Pancreas (tissue), 10 donors: ENCODE data around the gene SEC22C. TPM values are rescaled to one million over a fixed set of nuclear protein-coding genes. Genes with fewer than 3 reads are reported as not detected.

Experiments used
- ATAC-seq, 4 donors: fragments of 200-7000 bp; cut with Tn5 transposase; one replicate each; pipeline versions ENCODE4 v1.8.0 to v1.9.1; 2020; ENCODE audit warnings: mild to moderate bottlenecking in 4 of 4, moderate library complexity in 4 of 4
- DNase-seq, 6 donors: peaks; one replicate each; pipeline ENCODE4 v3.0.0-alpha.2; 2020
- FAIRE-seq: peaks from 2 replicates; lab custom pipeline; 2012; peaks lifted over from hg19 to GRCh38; lab: Jason Lieb, UNC
- H3K27ac ChIP-seq, 4 donors: fragments of 200-600 bp; sonication (generic); 1 replicate in 3 of 4; 2 replicates in 1 of 4; pipeline versions ENCODE4 v1.5.0 to v1.8.0; 2020
- H3K27me3 ChIP-seq, 4 donors: fragments of 200-600 bp; one replicate each; pipeline ENCODE4 v1.8.0; 2021
- H3K36me3 ChIP-seq, 3 donors: fragments of 200-600 bp; sonication (generic) in 1 of 3; one replicate each; pipeline versions ENCODE4 v1.5.0 to v1.8.0; 2020 to 2021
- H3K4me1 ChIP-seq, 3 donors: fragments of 200-600 bp; one replicate each; pipeline ENCODE4 v1.8.0; 2021
- H3K4me3 ChIP-seq, 4 donors: fragments of 200-600 bp; sonication (generic) in 2 of 4; one replicate each; pipeline versions ENCODE4 v1.5.0 to v1.8.0; 2020 to 2021
- H3K9me3 ChIP-seq, 4 donors: fragments of 200-600 bp; one replicate each; pipeline ENCODE4 v1.8.0; 2021
- CTCF ChIP-seq, 4 donors: fragments of 200-600 bp; sonication (generic) in 3 of 4; IDR thresholded peaks; one replicate each; pipeline versions ENCODE4 v1.5.0 to v1.8.0; 2021; ENCODE audit warnings: antibody characterized with exemption in 4 of 4
- WGBS, 2 donors: extraction: QIAGEN DNeasy Blood & Tissue Kit; methylation state at CpG; one replicate each; pipeline ENCODE4 v1.1.7; 2013; 5-methylcytosine and 5-hydroxymethylcytosine counted together
- intact Hi-C, 3 donors: fragments of 100-400 bp; cut with DNase I; formaldehyde crosslinking; loops; one replicate each; pipeline versions ENCODE4 v1.11.1 to v1.14.2; 2022
- polyA plus RNA-seq, 2 donors: library from polyadenylated mRNA; stranded (reverse); fragments of 200-250 nt; gene quantifications; one replicate each; pipeline ENCODE4 v1.2.3, GENCODE V29; 2013
- total RNA-seq, 6 donors: library from RNA; stranded (reverse); fragmentation: NEBNext Ultra II Directional in 4 of 6; extraction: Animal tissue kit (Norgen Biotek cat#: 25700) in 4 of 6; gene quantifications; one replicate each; pipeline versions ENCODE4 v1.2.1 to v1.2.4, GENCODE V29; 2021 to 2023
- donor health status: healthy with polysubstance abuse.
- donor health status: DM: no; HTN: no; CAD: no; lungs with moderate emphysema.
- donor health status: DM: no; HTN: no; CAD: no.
- donor health status: control.
- donor health status: control.
- donor health status: Bipolar disorder and iron deficiency.
- donor health status: DM: yes; HTN: yes; CAD: no.
- donor health status: DM: no; HTN: no; CAD: no.
- donor health status: DM: no; HTN: no; CAD: no.
- donor health status: DM: yes; HTN: yes; CAD: no.

SEC22C gene
- total RNA-seq (10 to 100 TPM; 19.5 to 26.1 (median 21.7) TPM), polyA plus RNA-seq (10 to 100 TPM; 12.0 to 23.7 TPM)

GRCh38 chr3:42581709-42582473 lies at the start of gene SEC22C:
Gene SEC22C (minus strand): TSS chr3:42581967. CDS start chr3:42569046, 12,921 bp downstream.
- intact Hi-C loops = loop anchor here in 1 of 3 donors (10.0 kb wide), 1 partner anchor 163 kb away; no protein-coding TSS in a partner anchor
- H3K4me1 ChIP-seq = peaks cover 3 to 11% (median 9%) of the 10 kb centered on the region in 3 donors
- WGBS, 2 donors = 0% methylated on average over 66 to 77 of the region's 77 CpGs
- peak; percentile 95 to 99 (median 98) for ATAC-seq
- peak within 1 kb of the TSS; percentile 72 to 84 (median 81) for H3K27ac ChIP-seq
- no peak for TF ChIP-seq CTCF (IDR thresholded peaks at IDR 0.05)
- no peaks in the 10 kb centered on the region for H3K27me3 ChIP-seq
- peak within 1 kb of the TSS; percentile 71 to 95 (median 86) for H3K4me3 ChIP-seq
- H3K36me3 ChIP-seq = no peaks in the 10 kb centered on the region
- H3K9me3 ChIP-seq = no peaks in the 10 kb centered on the region
- peak; percentile 96 to 99 (median 97) for DNase-seq
- no peak for FAIRE-seq

- Histone ChIP-seq H3K27me3 (no peaks in the 10 kb centered on the region), H3K36me3 (peaks cover 0 to under 1% (median 0%) of the 10 kb centered on the region in 3 donors), H3K4me3 (no peak overlapping the region), H3K9me3 (no peaks in the 10 kb centered on the region), H3K4me1 (peaks cover 10 to 18% (median 18%) of the 10 kb centered on the region in 3 donors), H3K27ac (peak overlapping the region in 1 of 4 donors; percentile 22)
- no peak for DNase-seq
- TF ChIP-seq CTCF (IDR thresholded peaks at IDR 0.05) = peak in 3 of 4 donors; percentile 20 to 48 (median 35)
- intact Hi-C loops = no loop called here
- no peak for FAIRE-seq
- peak; percentile 64 to 79 (median 69) for ATAC-seq
- 68 to 69% methylated on average over 2 of the region's 2 CpGs for WGBS, 2 donors
Measured at GRCh38 chr3:42613462-42613861, 31.7 kb upstream of the SEC22C start.

GRCh38 chr3:42612928-42613327 lies 31.2 kb upstream of the SEC22C start:
- peak in 3 of 4 donors; percentile 14 to 35 (median 23) for ATAC-seq
- no peak for FAIRE-seq
- DNase-seq = no peak
- Histone ChIP-seq H3K4me1 (peaks cover 10 to 18% (median 18%) of the 10 kb centered on the region in 3 donors), H3K9me3 (no peaks in the 10 kb centered on the region), H3K36me3 (no peaks in the 10 kb centered on the region), H3K4me3 (no peak overlapping the region), H3K27me3 (no peaks in the 10 kb centered on the region), H3K27ac (peak overlapping the region in 1 of 4 donors; percentile 22)
- intact Hi-C loops = no loop called here
- TF ChIP-seq CTCF (IDR thresholded peaks at IDR 0.05) = no peak
- WGBS, 2 donors = 92 to 96% methylated on average over 3 of the region's 3 CpGs

GRCh38 chr3:42612217-42612616 lies 30.4 kb upstream of the SEC22C start:
- peaks cover 10 to 18% (median 18%) of the 10 kb centered on the region in 3 donors for H3K4me1 ChIP-seq
- H3K27ac ChIP-seq = peak overlapping the region in 1 of 4 donors; percentile 31
- no peaks in the 10 kb centered on the region for H3K9me3 ChIP-seq
- FAIRE-seq (peak; percentile 57), DNase-seq (no peak), ATAC-seq (peak in 2 of 4 donors; percentile 20 to 55)
- no peak for TF ChIP-seq CTCF (IDR thresholded peaks at IDR 0.05)
- H3K27me3 ChIP-seq = no peaks in the 10 kb centered on the region
- 9 to 26% methylated on average over 1 of the region's 1 CpG for WGBS, 2 donors
- intact Hi-C loops = no loop called here
- H3K36me3 ChIP-seq = no peaks in the 10 kb centered on the region
- H3K4me3 ChIP-seq = no peak overlapping the region
